ENCODE data around the gene ITGB4. TPM values are rescaled to one million over a fixed set of nuclear protein-coding genes. Genes with fewer than 3 reads are reported as not detected.

ITGB4 gene
- total and polyA plus RNA-seq, 2 of the 13 experiments (the other 11 are each of a cell fraction or from before 2014, with no cell fraction given): 6.9 to 14.5 TPM

GRCh38 chr17:75720656-75721462 lies at the start of gene ITGB4 (continued):
- TF ChIP-seq ETV6 (CRISPR knock-in tag; conservative IDR thresholded peaks at IDR 0.05) (no peak), ZNF7 (CRISPR knock-in tag; IDR thresholded peaks at IDR 0.05) (no peak), MEIS2 (CRISPR knock-in tag; IDR thresholded peaks at IDR 0.05) (peak; percentile 36; the same call in 1 of the 2 replicates), ZEB1 (IDR thresholded peaks at IDR 0.05; ENCODE audit: insufficient replicate concordance, low read depth) (no peak), BORCS8-MEF2B (CRISPR knock-in tag; IDR thresholded peaks at IDR 0.05) (no peak; the same call in 1 of the 2 replicates), ZMYM4 (CRISPR knock-in tag; IDR thresholded peaks at IDR 0.05) (no peak; the same call in 1 of the 2 replicates), CREM (IDR thresholded peaks at IDR 0.05) (no peak), CREM (CRISPR knock-in tag; IDR thresholded peaks at IDR 0.05) (no peak), NCOR1 (IDR thresholded peaks at IDR 0.05; ENCODE audit: borderline replicate concordance, low read length) (no peak), ZNF446 (CRISPR knock-in tag; IDR thresholded peaks at IDR 0.05) (no peak), DPF2 (CRISPR knock-in tag; IDR thresholded peaks at IDR 0.05; ENCODE audit: borderline replicate concordance, low read depth) (no peak), TAF15 (IDR thresholded peaks at IDR 0.05; ENCODE audit: low read depth, low read length, poor library complexity, severe bottlenecking) (no peak), ZNF790 (CRISPR knock-in tag; IDR thresholded peaks at IDR 0.05; ENCODE audit: borderline replicate concordance) (no peak), ZNF205 (CRISPR knock-in tag; IDR thresholded peaks at IDR 0.05) (no peak), ETS1 (CRISPR knock-in tag; IDR thresholded peaks at IDR 0.05) (no peak), SRSF4 (IDR thresholded peaks at IDR 0.05; ENCODE audit: low read depth, low read length, poor library complexity, severe bottlenecking) (no peak), RBFOX2 (IDR thresholded peaks at IDR 0.05; ENCODE audit: low read depth, low read length) (peak; percentile 39; the same call in 1 of the 2 replicates), ZNF850 (CRISPR knock-in tag; conservative IDR thresholded peaks at IDR 0.05) (no peak), ZNF333 (CRISPR knock-in tag; IDR thresholded peaks at IDR 0.05; ENCODE audit: borderline replicate concordance) (no peak; the same call in 1 of the 2 replicates), ZSCAN20 (CRISPR knock-in tag; IDR thresholded peaks at IDR 0.05; ENCODE audit: borderline replicate concordance) (no peak)
- TF ChIP-seq, protein P1, sequence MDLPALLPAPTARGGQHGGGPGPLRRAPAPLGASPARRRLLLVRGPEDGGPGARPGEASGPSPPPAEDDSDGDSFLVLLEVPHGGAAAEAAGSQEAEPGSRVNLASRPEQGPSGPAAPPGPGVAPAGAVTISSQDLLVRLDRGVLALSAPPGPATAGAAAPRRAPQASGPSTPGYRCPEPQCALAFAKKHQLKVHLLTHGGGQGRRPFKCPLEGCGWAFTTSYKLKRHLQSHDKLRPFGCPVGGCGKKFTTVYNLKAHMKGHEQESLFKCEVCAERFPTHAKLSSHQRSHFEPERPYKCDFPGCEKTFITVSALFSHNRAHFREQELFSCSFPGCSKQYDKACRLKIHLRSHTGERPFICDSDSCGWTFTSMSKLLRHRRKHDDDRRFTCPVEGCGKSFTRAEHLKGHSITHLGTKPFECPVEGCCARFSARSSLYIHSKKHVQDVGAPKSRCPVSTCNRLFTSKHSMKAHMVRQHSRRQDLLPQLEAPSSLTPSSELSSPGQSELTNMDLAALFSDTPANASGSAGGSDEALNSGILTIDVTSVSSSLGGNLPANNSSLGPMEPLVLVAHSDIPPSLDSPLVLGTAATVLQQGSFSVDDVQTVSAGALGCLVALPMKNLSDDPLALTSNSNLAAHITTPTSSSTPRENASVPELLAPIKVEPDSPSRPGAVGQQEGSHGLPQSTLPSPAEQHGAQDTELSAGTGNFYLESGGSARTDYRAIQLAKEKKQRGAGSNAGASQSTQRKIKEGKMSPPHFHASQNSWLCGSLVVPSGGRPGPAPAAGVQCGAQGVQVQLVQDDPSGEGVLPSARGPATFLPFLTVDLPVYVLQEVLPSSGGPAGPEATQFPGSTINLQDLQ (CRISPR knock-in tag; IDR thresholded peaks at IDR 0.05): no peak
- TF ChIP-seq, protein P2, sequence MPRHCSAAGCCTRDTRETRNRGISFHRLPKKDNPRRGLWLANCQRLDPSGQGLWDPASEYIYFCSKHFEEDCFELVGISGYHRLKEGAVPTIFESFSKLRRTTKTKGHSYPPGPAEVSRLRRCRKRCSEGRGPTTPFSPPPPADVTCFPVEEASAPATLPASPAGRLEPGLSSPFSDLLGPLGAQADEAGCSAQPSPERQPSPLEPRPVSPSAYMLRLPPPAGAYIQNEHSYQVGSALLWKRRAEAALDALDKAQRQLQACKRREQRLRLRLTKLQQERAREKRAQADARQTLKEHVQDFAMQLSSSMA (CRISPR knock-in tag; IDR thresholded peaks at IDR 0.05): no peak
